ENCODE results near the gene RIMBP3B.
"Not testable (repeated sequence)": the region's sequence is repeated elsewhere in the genome, so short reads cannot be mapped to it uniquely, and the experiment has no call there.

Gene RIMBP3B

GRCh38 chr22:21383701-21384467 is at the start of gene RIMBP3B:
RIMBP3B (plus strand) TSS chr22:21383751; CDS start chr22:21383859, 108 bp downstream.
- not testable (repeated sequence) for DNase-seq (ENCODE audit: low read depth in 4 of 4, low spot score in 1 of 4)

- not testable (repeated sequence) for DNase-seq (ENCODE audit: low read depth in 4 of 4, low spot score in 1 of 4)
Observed at GRCh38 chr22:21357527-21357926, 26.0 kb upstream of the RIMBP3B start.

- DNase-seq (ENCODE audit: low read depth in 4 of 4, low spot score in 1 of 4): not testable (repeated sequence)
Observed at GRCh38 chr22:21360525-21360924, 23.0 kb upstream of the RIMBP3B start.

- DNase-seq (ENCODE audit: low read depth in 4 of 4, low spot score in 1 of 4): not testable (repeated sequence)
Observed at GRCh38 chr22:21362473-21362872, 21.1 kb upstream of the RIMBP3B start.

- DNase-seq (ENCODE audit: low read depth in 4 of 4, low spot score in 1 of 4): not testable (repeated sequence)
Observed at GRCh38 chr22:21363061-21363460, 20.5 kb upstream of the RIMBP3B start.

GRCh38 chr22:21363803-21364202 is 19.7 kb upstream of the RIMBP3B start:
- DNase-seq (ENCODE audit: low read depth in 4 of 4, low spot score in 1 of 4): not testable (repeated sequence)

- not testable (repeated sequence) for DNase-seq (ENCODE audit: low read depth in 4 of 4, low spot score in 1 of 4)
Observed at GRCh38 chr22:21364362-21364761, 19.2 kb upstream of the RIMBP3B start.

GRCh38 chr22:21365337-21365736 is 18.2 kb upstream of the RIMBP3B start:
- not testable (repeated sequence) for DNase-seq (ENCODE audit: low read depth in 4 of 4, low spot score in 1 of 4)

GRCh38 chr22:21368603-21369310 is 14.8 kb upstream of the RIMBP3B start:
- not testable (repeated sequence) for DNase-seq (ENCODE audit: low read depth in 4 of 4, low spot score in 1 of 4)

GRCh38 chr22:21375880-21376279 is 7.7 kb upstream of the RIMBP3B start:
- not testable (repeated sequence) for DNase-seq (ENCODE audit: low read depth in 4 of 4, low spot score in 1 of 4)

GRCh38 chr22:21384468-21385357 is 1.2 kb downstream of the RIMBP3B start:
- DNase-seq (ENCODE audit: low read depth in 4 of 4, low spot score in 1 of 4): not testable (repeated sequence)

- not testable (repeated sequence) for DNase-seq (ENCODE audit: low read depth in 4 of 4, low spot score in 1 of 4)
Observed at GRCh38 chr22:21389480-21389879, 5.9 kb downstream of the RIMBP3B start.

- DNase-seq (ENCODE audit: low read depth in 4 of 4, low spot score in 1 of 4): not testable (repeated sequence)
Observed at GRCh38 chr22:21390013-21390412, 6.5 kb downstream of the RIMBP3B start.

- DNase-seq (ENCODE audit: low read depth in 4 of 4, low spot score in 1 of 4): not testable (repeated sequence)
Observed at GRCh38 chr22:21394613-21395012, 11.1 kb downstream of the RIMBP3B start.

- DNase-seq (ENCODE audit: low read depth in 4 of 4, low spot score in 1 of 4): not testable (repeated sequence)
Observed at GRCh38 chr22:21401197-21401969, 17.8 kb downstream of the RIMBP3B start.

GRCh38 chr22:21402763-21403314 is 19.3 kb downstream of the RIMBP3B start:
- not testable (repeated sequence) for DNase-seq (ENCODE audit: low read depth in 4 of 4, low spot score in 1 of 4)

- not testable (repeated sequence) for DNase-seq (ENCODE audit: low read depth in 4 of 4, low spot score in 1 of 4)
Observed at GRCh38 chr22:21407139-21407538, 23.6 kb downstream of the RIMBP3B start.

GRCh38 chr22:21407792-21408191 is 24.2 kb downstream of the RIMBP3B start:
- DNase-seq (ENCODE audit: low read depth in 4 of 4, low spot score in 1 of 4): not testable (repeated sequence)

GRCh38 chr22:21416375-21416774 is 32.8 kb downstream of the RIMBP3B start:
- not testable (repeated sequence) for DNase-seq (ENCODE audit: low read depth in 4 of 4, low spot score in 1 of 4)

GRCh38 chr22:21417227-21417746 is 33.7 kb downstream of the RIMBP3B start, which contains the start of gene HIC2:
HIC2 (plus strand) TSS chr22:21417371; CDS start chr22:21442832, 25,461 bp downstream.
- not testable (repeated sequence) for DNase-seq (ENCODE audit: low read depth in 4 of 4, low spot score in 1 of 4)

Measured in stimulated activated CD4-positive, alpha-beta T cell treated with anti-CD3 and anti-CD28 coated beads, Interleukin-1b, Interleukin-23, amount 100 ng/mL, for 24 hours (primary cell).